DMS114 treated with DMSO at 0.1 percent for 48 hours (cell line): ENCODE results near the gene COQ6.
A peak's percentile ranks its signal among the peaks of the same experiment; 100 is the strongest.
"Not testable (repeated sequence)": the region's sequence is repeated elsewhere in the genome, so short reads cannot be mapped to it uniquely, and the experiment has no call there.

Experiments
- DNase-seq: peaks from one replicate; lab custom pipeline; 2025; ENCODE audit not compliant: unreplicated experiment; lab: John Stamatoyannopoulos, UW

Gene COQ6

GRCh38 chr14:73949752-73950734 is at the start of gene COQ6, which contains the start of gene FAM161B:
Gene COQ6 (plus strand): TSS chr14:73950302. CDS start chr14:73950333, 31 bp downstream.
Gene FAM161B (minus strand): TSS chr14:73950094. CDS start chr14:73950026, 68 bp downstream.
- DNase-seq, result peak; percentile 93

GRCh38 chr14:73903028-73903427 is 47.1 kb upstream of the COQ6 start:
- no peak for DNase-seq

- no peak for DNase-seq
These were observed 40.4 kb upstream of the COQ6 start for GRCh38 chr14:73909681-73910080.

- no peak for DNase-seq
These were observed 36.8 kb upstream of the COQ6 start for GRCh38 chr14:73913256-73913655.

- no peak for DNase-seq
These were observed 33.8 kb upstream of the COQ6 start for GRCh38 chr14:73916324-73916723.

GRCh38 chr14:73919457-73919856 is 30.6 kb upstream of the COQ6 start:
- DNase-seq, result not testable (repeated sequence)

- DNase-seq, result no peak
These were observed 25.8 kb upstream of the COQ6 start for GRCh38 chr14:73924337-73924736.

GRCh38 chr14:73935666-73936065 is 14.4 kb upstream of the COQ6 start:
- no peak for DNase-seq

- no peak for DNase-seq
These were observed 13.6 kb upstream of the COQ6 start for GRCh38 chr14:73936548-73936947.

- DNase-seq, result no peak
These were observed 13.1 kb upstream of the COQ6 start for GRCh38 chr14:73937012-73937411.

GRCh38 chr14:73942180-73942579 is 7.9 kb upstream of the COQ6 start:
- DNase-seq, result no peak

GRCh38 chr14:73943083-73943482 is 7.0 kb upstream of the COQ6 start:
- no peak for DNase-seq

GRCh38 chr14:73944432-73945158 is 5.5 kb upstream of the COQ6 start:
- no peak for DNase-seq

- DNase-seq, result no peak
These were observed 4.9 kb upstream of the COQ6 start for GRCh38 chr14:73945159-73945670.

- no peak for DNase-seq
These were observed 3.6 kb downstream of the COQ6 start for GRCh38 chr14:73953731-73954130.

- no peak for DNase-seq
These were observed 5.6 kb downstream of the COQ6 start for GRCh38 chr14:73955674-73956073.

GRCh38 chr14:73958591-73958990 is 8.5 kb downstream of the COQ6 start:
- no peak for DNase-seq

- no peak for DNase-seq
These were observed 11.1 kb downstream of the COQ6 start for GRCh38 chr14:73961192-73961591.

- DNase-seq, result no peak
These were observed 15.1 kb downstream of the COQ6 start for GRCh38 chr14:73965216-73965615.

GRCh38 chr14:73968885-73969284 is 18.8 kb downstream of the COQ6 start:
- no peak for DNase-seq

- no peak for DNase-seq
These were observed 23.4 kb downstream of the COQ6 start for GRCh38 chr14:73973497-73973896.

GRCh38 chr14:73976125-73976524 is 26.0 kb downstream of the COQ6 start:
- no peak for DNase-seq
